IMR-90 (cell line): ENCODE data around the gene AGTPBP1. TPM values are rescaled to one million over a fixed set of nuclear protein-coding genes. Genes with fewer than 3 reads are reported as not detected.

Experiments used
- ATAC-seq: fragments of 200-7000 bp; cut with Tn5 transposase; 2 replicates; pipeline ENCODE4 v1.9.1; 2020; ENCODE audit warnings: low read depth, mild to moderate bottlenecking, moderate library complexity
- BruUV-seq: library from RNA; stranded (reverse); fragments of 400-500 nt; replicated peaks from 2 replicates; lab custom pipeline; 2021; lab: Mats Ljungman, UMichigan
- CTCF ChIA-PET: fragments of 300-600 bp; formaldehyde crosslinking; extraction: SDS; loops from one replicate; lab custom pipeline; 2021; ENCODE audit warnings: antibody characterized with exemption; lab: Yijun Ruan, JAX
- POLR2A ChIA-PET: fragments of 300-600 bp; sonication (Branson Sonifier 250); formaldehyde crosslinking; loops from one replicate; lab custom pipeline; 2022; ENCODE audit warnings: antibody characterized with exemption; ENCODE audit not compliant: unreplicated experiment; lab: Charles Lee
- DNase-seq: peaks from one replicate; pipeline ENCODE4 v3.0.0; 2013
- H2AFZ ChIP-seq: replicated peaks from 2 replicates; pipeline ENCODE3; 2013; ENCODE audit warnings: low read length, mild to moderate bottlenecking; ENCODE audit not compliant: poor library complexity
- H2AK5ac ChIP-seq: 2 replicates; pipeline ENCODE4 v1.6.1; 2013; ENCODE audit warnings: low read depth, low read length, inconsistent platforms
- H2AK9ac ChIP-seq: replicated peaks from 2 replicates; pipeline ENCODE3; 2013; ENCODE audit warnings: mild to moderate bottlenecking, low read depth, low read length, moderate library complexity; ENCODE audit not compliant: poor library complexity
- H2BK120ac ChIP-seq: 2 replicates; pipeline ENCODE4 v1.6.1; 2013; ENCODE audit warnings: low read depth, low read length, inconsistent platforms
- H2BK15ac ChIP-seq: 3 replicates; pipeline ENCODE4 v1.6.1; 2013; ENCODE audit warnings: low read depth, low read length, inconsistent platforms
- H2BK20ac ChIP-seq: 2 replicates; pipeline ENCODE4 v1.6.1; 2013; ENCODE audit warnings: low read depth, mild to moderate bottlenecking, inconsistent platforms, low read length, moderate library complexity
- H2BK5ac ChIP-seq: 2 replicates; pipeline ENCODE4 v1.6.1; 2013; ENCODE audit warnings: mild to moderate bottlenecking, low read depth, low read length, inconsistent platforms; ENCODE audit not compliant: poor library complexity, severe bottlenecking
- H3K14ac ChIP-seq: replicated peaks from 2 replicates; pipeline ENCODE4 v1.6.1; 2013; ENCODE audit warnings: low read depth, low read length, inconsistent platforms
- H3K18ac ChIP-seq: 2 replicates; pipeline ENCODE4 v1.6.1; 2013; ENCODE audit warnings: low read depth, low read length, control low read depth
- H3K23ac ChIP-seq: 2 replicates; pipeline ENCODE4 v1.6.1; 2013; ENCODE audit warnings: low read depth, low read length, inconsistent platforms
- H3K27ac ChIP-seq: 2 replicates; pipeline ENCODE4 v1.5.1; 2013; ENCODE audit warnings: mild to moderate bottlenecking, control low read depth, low read length; ENCODE audit not compliant: insufficient read depth
- H3K27me3 ChIP-seq: 2 replicates; pipeline ENCODE4 v1.6.1; 2013; ENCODE audit warnings: low read length; ENCODE audit not compliant: control insufficient read depth, insufficient read depth
- H3K36me3 ChIP-seq: 2 replicates; pipeline ENCODE4 v1.6.1; 2013; ENCODE audit warnings: low read length, mixed read lengths; ENCODE audit not compliant: control insufficient read depth, insufficient read depth
- H3K4ac ChIP-seq: 2 replicates; pipeline ENCODE4 v1.6.1; 2013; ENCODE audit warnings: low read depth, low read length, inconsistent platforms
- H3K4me1 ChIP-seq: 2 replicates; pipeline ENCODE4 v1.6.1; 2013; ENCODE audit warnings: low read length, mixed read lengths; ENCODE audit not compliant: control insufficient read depth, insufficient read depth
- H3K4me2 ChIP-seq: 2 replicates; pipeline ENCODE4 v1.6.1; 2013; ENCODE audit warnings: low read depth, mild to moderate bottlenecking, control low read depth, low read length, moderate library complexity
- H3K4me3 ChIP-seq: 2 replicates; pipeline ENCODE4 v1.5.1; 2013; ENCODE audit warnings: low read depth, mild to moderate bottlenecking, control low read depth, low read length, moderate library complexity; ENCODE audit not compliant: insufficient read depth
- H3K56ac ChIP-seq: 2 replicates; pipeline ENCODE4 v1.6.1; 2013; ENCODE audit warnings: low read length, inconsistent platforms; ENCODE audit not compliant: insufficient read depth; ENCODE audit errors: extremely low read depth
- H3K79me1 ChIP-seq, 2 experiments: 2 replicates each; pipeline ENCODE4 v1.6.1; 2013; ENCODE audit warnings: low read length in 2 of 2, inconsistent platforms in 1 of 2, low read depth in 1 of 2
- H3K9ac ChIP-seq: 2 replicates; pipeline ENCODE4 v1.6.1; 2013; ENCODE audit warnings: low read depth, low read length, control low read depth
- H3K9me1 ChIP-seq: 2 replicates; pipeline ENCODE4 v1.6.1; 2013; ENCODE audit warnings: low read length, inconsistent platforms; ENCODE audit not compliant: insufficient read depth
- H3K9me3 ChIP-seq: 2 replicates; pipeline ENCODE4 v1.6.1; 2013; ENCODE audit warnings: low read length; ENCODE audit not compliant: control insufficient read depth, insufficient read depth
- H4K20me1 ChIP-seq: 2 replicates; pipeline ENCODE4 v1.6.1; 2013; ENCODE audit warnings: low read length, inconsistent platforms; ENCODE audit not compliant: insufficient read depth
- H4K5ac ChIP-seq: 2 replicates; pipeline ENCODE4 v1.6.1; 2013; ENCODE audit warnings: mild to moderate bottlenecking, low read depth, low read length, control low read depth
- H4K8ac ChIP-seq, 2 experiments: 2 replicates each; pipeline ENCODE4 v1.6.1; 2013; ENCODE audit warnings: low read depth in 2 of 2, low read length in 2 of 2, control low read depth in 1 of 2, inconsistent platforms in 1 of 2
- H4K91ac ChIP-seq: 2 replicates; pipeline ENCODE4 v1.6.1; 2013; ENCODE audit warnings: low read depth, low read length, inconsistent platforms; ENCODE audit not compliant: insufficient read depth
- BHLHE40 ChIP-seq: fragments of 150-350 bp; IDR thresholded peaks from 2 replicates; pipeline ENCODE4 v1.6.1; 2016; ENCODE audit warnings: mild to moderate bottlenecking, low read depth, low read length
- CHD1 ChIP-seq: IDR thresholded peaks from 2 replicates; pipeline ENCODE4 v1.6.1; 2012; ENCODE audit warnings: low read depth, low read length, improper control_type of control experiment
- CTCF ChIP-seq: conservative IDR thresholded peaks from 2 replicates; pipeline ENCODE4 v1.5.1; 2012; ENCODE audit warnings: mild to moderate bottlenecking, low read depth, low read length, improper control_type of control experiment
- ELK1 ChIP-seq: fragments of 150-350 bp; IDR thresholded peaks from 2 replicates; pipeline ENCODE4 v1.6.1; 2016; ENCODE audit warnings: low read depth, mild to moderate bottlenecking, low read length, moderate library complexity, borderline replicate concordance
- FOS ChIP-seq: fragments of 150-350 bp; IDR thresholded peaks from 2 replicates; pipeline ENCODE4 v1.6.1; 2016; ENCODE audit warnings: low read depth, low read length
- MAZ ChIP-seq: IDR thresholded peaks from 2 replicates; pipeline ENCODE4 v1.6.1; 2012; ENCODE audit warnings: low read depth, mild to moderate bottlenecking, low read length, improper control_type of control experiment, moderate library complexity, borderline replicate concordance
- MXI1 ChIP-seq: IDR thresholded peaks from 2 replicates; pipeline ENCODE4 v1.6.1; 2012; ENCODE audit warnings: low read depth, mild to moderate bottlenecking, low read length, moderate library complexity, borderline replicate concordance
- POLR2A ChIP-seq: IDR thresholded peaks from 2 replicates; pipeline ENCODE4 v1.6.1; 2012; ENCODE audit warnings: mild to moderate bottlenecking, low read depth, low read length
- RAD21 ChIP-seq: IDR thresholded peaks from 2 replicates; pipeline ENCODE4 v1.6.1; 2012; ENCODE audit warnings: low read length, improper control_type of control experiment
- RCOR1 ChIP-seq: IDR thresholded peaks from 2 replicates; pipeline ENCODE4 v1.6.1; 2012; ENCODE audit warnings: mild to moderate bottlenecking, low read length, improper control_type of control experiment; ENCODE audit not compliant: insufficient replicate concordance
- RFX5 ChIP-seq: IDR thresholded peaks from 2 replicates; pipeline ENCODE4 v1.8.0; 2012; ENCODE audit warnings: low read depth, mild to moderate bottlenecking, low read length, moderate library complexity
- SMC3 ChIP-seq: fragments of 150-350 bp; IDR thresholded peaks from 2 replicates; pipeline ENCODE4 v1.6.1; 2016; ENCODE audit warnings: low read depth, mild to moderate bottlenecking, antibody characterized with exemption, low read length, moderate library complexity
- WGBS, 2 experiments: methylation state at CpG; one replicate each; pipeline versions ENCODE4 v1.1.5 to v1.1.7; 2013; ENCODE audit warnings: missing lambda C conversion rate in 2 of 2; ENCODE audit not compliant: insufficient read length in 1 of 2; ENCODE audit errors: extremely low coverage in 2 of 2; 5-methylcytosine and 5-hydroxymethylcytosine counted together
- dilution Hi-C: fragments of 300-500 bp; cut with HindIII; formaldehyde crosslinking; loops from one replicate; pipeline ENCODE4 v1.14.3; 2018; ENCODE audit warnings: low sequenced_read_pairs; ENCODE audit not compliant: unreplicated experiment
- in situ Hi-C: fragments of 300-500 bp; cut with MboI; formaldehyde crosslinking; loops from 3 replicates; pipeline ENCODE4 v1.14.3; 2019; ENCODE audit warnings: low sequenced_read_pairs, inconsistent platforms, mixed read lengths
- intact Hi-C: fragments of 100-400 bp; cut with micrococcal nuclease; formaldehyde crosslinking; loops from 2 replicates; pipeline ENCODE4 v1.10.0; 2022
- polyA plus RNA-seq, 3 experiments: library from polyadenylated mRNA; depleted of rRNA; stranded (reverse); fragments of >200 nt; gene quantifications; 2 replicates each; pipeline ENCODE4 v1.2.3, GENCODE V29; 2012; ENCODE audit warnings: low replicate concordance in 1 of 3
- total RNA-seq: library from RNA; depleted of rRNA; stranded (reverse); fragments of >200 nt; gene quantifications from 2 replicates; pipeline ENCODE4 v1.2.3, GENCODE V29; 2012

Gene AGTPBP1
- total and polyA plus RNA-seq, 2 of the 4 experiments (the other 2 are of a cell fraction): 3.3 to 9.0 TPM

GRCh38 chr9:85534340-85534739, 207.4 kb downstream of the AGTPBP1 start:
- CTCF ChIA-PET: interaction anchor here (0.6 kb wide), 1 partner anchor 706 kb away, joined by 5 read pairs; no protein-coding TSS in a partner anchor

More at GRCh38 chr9:85534340-85534739, 207.4 kb downstream of the AGTPBP1 start:
- Histone ChIP-seq H3K27me3 (no peaks in the 10 kb centered on the region), H2BK120ac (no peak overlapping the region), H3K4me3 (no peak overlapping the region), H2AK9ac (no peak overlapping the region), H4K20me1 (no peaks in the 10 kb centered on the region), H3K4me1 (no peaks in the 10 kb centered on the region), H2BK15ac (no peak overlapping the region), H4K91ac (no peak overlapping the region), H3K9ac (no peak overlapping the region), H2AK5ac (no peak overlapping the region), H3K18ac (no peak overlapping the region), H3K9me3 (no peaks in the 10 kb centered on the region), H2BK5ac (no peak overlapping the region), H2AFZ (no peak overlapping the region), H3K9me1 (no peaks in the 10 kb centered on the region), H3K4me2 (no peak overlapping the region), H3K56ac (no peak overlapping the region), H3K36me3 (no peaks in the 10 kb centered on the region), H2BK20ac (no peak overlapping the region), H4K5ac (no peak overlapping the region), H3K23ac (no peak overlapping the region), H3K4ac (no peak overlapping the region), H3K14ac (no peak overlapping the region), H3K79me1 (no peaks in the 10 kb centered on the region), H4K8ac (no peak overlapping the region), H3K27ac (no peak overlapping the region)
- in situ Hi-C loops (no loop called here), intact Hi-C loops (no loop called here), dilution Hi-C loops (no loop called here)
- WGBS, 2 experiments: no CpG with 5 or more reads among the region's 8 CpGs
- BruUV-seq: no TSS peak
- DNase-seq (no peak), ATAC-seq (no peak)
- TF ChIP-seq MAZ (no peak), BHLHE40 (no peak), RCOR1 (no peak), CTCF (no peak), SMC3 (no peak), FOS (no peak), MXI1 (no peak), CHD1 (no peak), ELK1 (no peak), RFX5 (no peak), RAD21 (no peak), POLR2A (no peak)
- POLR2A ChIA-PET: no interaction called here
